ENCODE data around the gene PHLDB2. TPM values are rescaled to one million over a fixed set of nuclear protein-coding genes. Genes with fewer than 3 reads are reported as not detected.
A peak's percentile ranks its signal among the peaks of the same experiment; 100 is the strongest.

Gene PHLDB2
- total RNA-seq, 2 donors from 2014 or later: 20.2 to 48.1 TPM

GRCh38 chr3:111882799-111883198, 23.7 kb downstream of the PHLDB2 start:
- H3K4me3 ChIP-seq: no peak overlapping the region
- peaks cover 0 to 8% of the 10 kb centered on the region in 2 donors for H3K9me3 ChIP-seq
- H3K36me3 ChIP-seq: peaks cover 10% of the 10 kb centered on the region
- no peak for DNase-seq (ENCODE audit: low spot score)
- H3K4me1 ChIP-seq: peaks cover 0 to 11% of the 10 kb centered on the region in 2 donors
- no peaks in the 10 kb centered on the region for H3K27me3 ChIP-seq
- no peak overlapping the region for H3K27ac ChIP-seq
- no peak for TF ChIP-seq CTCF (IDR thresholded peaks at IDR 0.05)

- Histone ChIP-seq H3K9me3 (peaks cover 0 to 8% of the 10 kb centered on the region in 2 donors), H3K27me3 (no peaks in the 10 kb centered on the region), H3K36me3 (peaks cover 10% of the 10 kb centered on the region), H3K4me1 (peaks cover 0 to 11% of the 10 kb centered on the region in 2 donors), H3K27ac (peak overlapping the region; percentile 3 to 57), H3K4me3 (no peak overlapping the region)
- no peak for TF ChIP-seq CTCF (IDR thresholded peaks at IDR 0.05)
- no peak for DNase-seq (ENCODE audit: low spot score)
Observed at GRCh38 chr3:111884411-111885018, 25.4 kb downstream of the PHLDB2 start.

GRCh38 chr3:111885578-111885977, 26.5 kb downstream of the PHLDB2 start:
- H3K9me3 ChIP-seq: peaks cover 0 to 5% of the 10 kb centered on the region in 2 donors
- TF ChIP-seq CTCF (IDR thresholded peaks at IDR 0.05): no peak
- no peaks in the 10 kb centered on the region for H3K27me3 ChIP-seq
- peaks cover 10% of the 10 kb centered on the region for H3K36me3 ChIP-seq
- DNase-seq (ENCODE audit: low spot score): no peak
- peaks cover 0 to 12% of the 10 kb centered on the region in 2 donors for H3K4me1 ChIP-seq
- peak overlapping the region in 1 of 2 donors; percentile 57 for H3K27ac ChIP-seq
- H3K4me3 ChIP-seq: no peak overlapping the region

GRCh38 chr3:111890051-111890580, 31.1 kb downstream of the PHLDB2 start:
- H3K9me3 ChIP-seq: no peaks in the 10 kb centered on the region
- peaks cover 6% of the 10 kb centered on the region for H3K36me3 ChIP-seq
- H3K4me3 ChIP-seq: no peak overlapping the region
- H3K4me1 ChIP-seq: peaks cover 0 to 4% of the 10 kb centered on the region in 2 donors
- H3K27ac ChIP-seq: no peak overlapping the region
- no peak for DNase-seq (ENCODE audit: low spot score)
- no peak for TF ChIP-seq CTCF (IDR thresholded peaks at IDR 0.05)
- H3K27me3 ChIP-seq: no peaks in the 10 kb centered on the region

GRCh38 chr3:111892070-111892469, 33.0 kb downstream of the PHLDB2 start:
- TF ChIP-seq CTCF (IDR thresholded peaks at IDR 0.05): no peak
- Histone ChIP-seq H3K27me3 (no peaks in the 10 kb centered on the region), H3K4me1 (peaks cover 0 to 4% of the 10 kb centered on the region in 2 donors), H3K9me3 (no peaks in the 10 kb centered on the region), H3K27ac (no peak overlapping the region), H3K36me3 (no peaks in the 10 kb centered on the region), H3K4me3 (no peak overlapping the region)
- no peak for DNase-seq (ENCODE audit: low spot score)

GRCh38 chr3:111895071-111895470, 36.0 kb downstream of the PHLDB2 start:
- peaks cover 0 to 4% of the 10 kb centered on the region in 2 donors for H3K4me1 ChIP-seq
- no peaks in the 10 kb centered on the region for H3K9me3 ChIP-seq
- no peaks in the 10 kb centered on the region for H3K27me3 ChIP-seq
- no peak for DNase-seq (ENCODE audit: low spot score)
- peaks cover 5% of the 10 kb centered on the region for H3K36me3 ChIP-seq
- no peak overlapping the region for H3K4me3 ChIP-seq
- TF ChIP-seq CTCF (IDR thresholded peaks at IDR 0.05): peak in 1 of 2 donors; percentile 38
- no peak overlapping the region for H3K27ac ChIP-seq
